GM11168 (cell line): Measurements from ENCODE around the gene SPINK9.
"Not testable (repeated sequence)": the region's sequence is repeated elsewhere in the genome, so short reads cannot be mapped to it uniquely, and the experiment has no call there.

ENCODE experiments used
- in situ Hi-C: fragments of 300-500 bp; cut with MboI; formaldehyde crosslinking; loops from one replicate; pipeline ENCODE4 v1.12.0; 2022; ENCODE audit warnings: low sequenced_read_pairs; ENCODE audit not compliant: unreplicated experiment

SPINK9 gene

GRCh38 chr5:148335259-148335658, at the start of gene SPINK9:
SPINK9 (plus strand) TSS chr5:148335559; CDS start chr5:148335614, 55 bp downstream.
- in situ Hi-C loops: no loop called here

- in situ Hi-C loops: no loop called here
Measured at GRCh38 chr5:148290271-148291195, 44.8 kb upstream of the SPINK9 start.

DNA sequence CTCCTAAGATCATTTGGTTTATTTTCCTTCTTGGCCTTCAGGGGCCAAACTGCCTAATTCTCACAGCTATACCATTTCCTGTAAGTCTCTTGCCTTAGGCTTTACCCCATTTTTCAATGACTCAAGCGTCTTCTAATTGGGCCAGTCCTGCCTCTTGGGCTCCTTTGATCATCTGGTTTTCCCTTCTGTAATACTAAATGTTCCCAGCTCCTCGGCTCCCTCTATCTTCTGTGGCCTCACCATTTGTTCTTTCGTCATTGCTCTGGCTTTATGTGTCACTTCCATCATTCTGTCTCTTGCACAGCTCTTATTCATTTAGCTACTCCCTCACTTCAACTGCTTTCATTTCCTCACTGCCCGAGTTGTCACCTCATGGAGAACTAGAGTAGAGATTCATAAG, 37.6 kb upstream of the SPINK9 start:
- in situ Hi-C loops: no loop called here

DNA sequence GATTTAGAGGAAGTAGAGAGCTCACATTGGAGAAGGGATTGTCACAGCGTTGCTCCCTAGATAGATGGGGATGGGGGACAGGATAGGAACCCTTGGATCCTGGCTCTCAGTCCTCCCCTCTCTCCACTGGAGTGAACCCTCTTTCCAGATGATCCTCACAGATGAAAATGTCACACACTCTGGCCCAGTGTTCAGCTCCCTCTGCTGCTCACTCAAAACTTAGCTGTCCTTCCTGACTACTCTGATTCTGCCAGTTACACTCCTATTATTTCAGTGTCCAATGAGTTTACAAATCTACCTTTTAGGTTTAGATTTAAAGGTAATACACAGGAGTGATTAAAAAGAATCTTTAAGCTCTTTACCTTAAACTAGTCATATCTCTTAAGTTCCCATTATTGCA, 28.9 kb upstream of the SPINK9 start:
- in situ Hi-C loops: no loop called here

GRCh38 chr5:148309019-148309418, 26.3 kb upstream of the SPINK9 start:
- in situ Hi-C loops: no loop called here

GRCh38 chr5:148309746-148310145, 25.6 kb upstream of the SPINK9 start:
- in situ Hi-C loops: no loop called here

- in situ Hi-C loops: no loop called here
Measured at GRCh38 chr5:148311484-148311883, 23.9 kb upstream of the SPINK9 start.

DNA sequence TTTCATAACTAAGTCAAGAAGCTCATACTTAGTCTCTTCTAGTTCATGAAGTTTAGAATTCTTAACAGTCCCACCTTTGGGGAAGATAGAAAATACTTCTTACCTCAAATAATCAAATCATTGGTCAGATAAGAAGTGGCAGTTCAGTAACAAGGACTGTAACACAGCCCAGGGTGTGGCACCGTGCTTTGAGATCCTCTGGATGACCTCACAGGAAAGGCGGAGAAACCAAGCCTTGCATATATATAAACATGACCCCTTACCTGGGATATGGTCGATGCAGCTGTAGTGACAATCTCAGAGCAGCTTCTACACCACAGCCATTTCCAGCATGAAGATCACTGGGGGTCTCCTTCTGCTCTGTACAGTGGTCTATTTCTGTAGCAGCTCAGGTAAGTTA, 23.2 kb upstream of the SPINK9 start, which contains the start of gene SPINK7:
SPINK7 (plus strand) TSS at position 271 of the 400 bp plus-strand sequence; CDS start at position 332, 61 bp downstream.
- in situ Hi-C loops: no loop called here

DNA sequence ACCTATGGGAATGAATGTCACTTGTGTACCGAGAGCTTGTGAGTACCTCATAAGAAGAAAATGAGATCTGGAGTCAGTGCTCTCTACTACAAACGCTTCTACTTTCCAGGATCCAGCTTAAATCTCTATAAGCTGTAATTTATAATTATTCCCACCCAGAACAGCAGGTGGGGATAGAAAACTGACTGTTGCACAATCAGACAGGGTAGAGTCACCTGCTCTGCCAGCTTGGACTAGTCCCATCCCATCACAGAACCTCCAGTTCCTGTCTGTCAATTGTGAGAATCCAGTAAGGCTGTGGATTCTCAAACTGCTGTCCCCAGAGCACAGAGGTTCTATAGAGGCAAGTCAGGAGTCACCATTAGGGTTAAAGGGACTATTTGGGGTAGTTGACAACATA, 21.2 kb upstream of the SPINK9 start:
- in situ Hi-C loops: no loop called here

- in situ Hi-C loops: no loop called here
Measured at GRCh38 chr5:148314731-148315130, 20.6 kb upstream of the SPINK9 start.

- in situ Hi-C loops: not testable (repeated sequence)
Measured at GRCh38 chr5:148320011-148320963, 15.1 kb upstream of the SPINK9 start.

GRCh38 chr5:148333262-148333849, 2.0 kb upstream of the SPINK9 start:
- in situ Hi-C loops: no loop called here

DNA sequence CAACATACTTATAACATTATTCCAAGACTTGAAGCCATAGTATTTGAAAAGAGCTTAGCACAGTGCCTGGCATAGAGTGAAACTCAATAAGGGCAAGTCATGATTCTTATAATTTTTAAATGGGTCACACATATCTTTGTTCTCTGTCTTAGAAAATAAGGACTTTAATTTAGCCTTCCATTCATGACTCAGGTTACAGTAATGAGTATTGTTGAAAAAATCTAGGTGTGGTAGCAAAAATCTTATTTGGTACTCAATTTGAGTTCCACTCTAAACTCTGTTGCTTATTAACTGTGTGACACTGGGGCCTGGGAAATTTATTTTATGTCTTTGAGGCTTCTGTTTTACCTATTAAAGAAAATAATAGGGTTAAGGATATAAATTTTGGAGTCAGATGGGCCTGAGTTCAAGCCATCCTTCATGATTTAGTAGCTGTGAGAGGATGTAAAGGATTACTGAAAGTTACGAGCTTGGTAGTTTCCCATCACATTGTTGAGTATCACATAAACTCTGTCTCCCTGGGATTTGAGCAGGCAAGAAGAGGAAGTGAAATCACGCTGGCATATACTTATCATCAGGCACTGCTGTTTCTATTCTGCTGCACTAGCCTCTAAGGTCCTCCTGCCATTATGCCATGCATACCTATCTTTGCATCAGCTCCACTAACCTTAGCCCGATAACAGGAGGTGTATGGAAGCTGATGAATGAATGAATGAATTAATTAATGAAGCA, 1.5 kb downstream of the SPINK9 start:
- in situ Hi-C loops: no loop called here

GRCh38 chr5:148342371-148343045, 7.1 kb downstream of the SPINK9 start:
- in situ Hi-C loops: no loop called here

DNA sequence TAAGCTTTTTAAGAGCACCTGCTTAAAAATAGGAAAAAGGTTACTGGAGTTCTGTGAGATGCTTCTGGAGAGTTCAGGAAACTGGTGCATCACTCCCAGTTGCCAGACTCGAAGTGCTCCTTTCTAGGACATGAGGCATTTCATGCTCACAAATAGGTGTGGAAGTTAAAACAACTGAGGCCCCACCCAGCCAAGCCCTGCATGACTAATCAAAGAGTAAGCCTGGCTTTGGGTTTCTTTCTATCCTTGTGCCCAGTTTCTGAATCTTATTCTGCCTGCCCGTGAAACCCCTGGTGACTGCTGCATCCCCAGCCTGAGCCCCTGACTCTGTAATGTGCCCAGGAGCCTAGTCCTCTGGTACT, 7.7 kb downstream of the SPINK9 start:
- in situ Hi-C loops: no loop called here

- in situ Hi-C loops: no loop called here
Measured at GRCh38 chr5:148343603-148344487, 8.5 kb downstream of the SPINK9 start.

DNA sequence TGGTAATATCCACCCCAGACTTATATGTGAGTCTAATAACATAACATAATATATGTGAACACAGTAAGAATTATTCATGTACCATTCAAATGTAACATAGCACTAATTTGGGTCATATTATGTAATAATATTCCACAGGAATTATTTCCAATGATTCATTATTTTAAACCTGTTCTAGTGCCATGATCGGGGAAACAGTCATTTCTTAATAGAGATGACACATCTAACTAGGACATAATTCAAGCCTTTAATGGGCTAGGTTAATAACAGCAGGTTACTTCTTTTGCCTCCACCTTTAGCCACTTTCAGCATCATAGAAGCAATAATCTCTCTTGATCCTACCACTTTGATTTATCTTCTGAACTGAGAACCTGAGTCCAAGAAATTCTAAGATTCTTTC, 12.3 kb downstream of the SPINK9 start:
- in situ Hi-C loops: no loop called here

DNA sequence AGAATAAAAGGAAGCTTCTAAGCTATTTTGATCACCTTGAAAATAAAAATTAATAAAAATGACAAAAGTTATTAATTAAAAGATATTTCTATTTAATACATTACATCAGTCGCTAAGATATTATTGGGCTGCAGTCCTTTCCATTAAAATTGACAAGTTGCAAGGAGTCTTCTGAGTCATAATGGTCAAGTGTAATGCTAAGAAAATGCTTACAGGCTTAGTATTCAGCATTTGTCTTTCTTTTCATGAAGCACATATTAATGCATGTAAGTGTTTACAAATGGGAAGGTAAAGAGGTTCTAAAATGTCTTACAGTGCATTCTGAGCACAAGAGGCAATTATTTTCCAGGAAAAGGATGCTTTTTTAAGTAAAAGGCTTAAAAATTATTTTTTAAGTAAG, 17.3 kb downstream of the SPINK9 start:
- in situ Hi-C loops: no loop called here
